ENCODE measurements around the gene LRRC72. TPM values are rescaled to one million over a fixed set of nuclear protein-coding genes. Genes with fewer than 3 reads are reported as not detected.
"Not testable (repeated sequence)": the region's sequence is repeated elsewhere in the genome, so short reads cannot be mapped to it uniquely, and the experiment has no call there.

Gene LRRC72
- total RNA-seq = not detected in 2 replicates
- not detected for polyA plus RNA-seq (2012)

DNA sequence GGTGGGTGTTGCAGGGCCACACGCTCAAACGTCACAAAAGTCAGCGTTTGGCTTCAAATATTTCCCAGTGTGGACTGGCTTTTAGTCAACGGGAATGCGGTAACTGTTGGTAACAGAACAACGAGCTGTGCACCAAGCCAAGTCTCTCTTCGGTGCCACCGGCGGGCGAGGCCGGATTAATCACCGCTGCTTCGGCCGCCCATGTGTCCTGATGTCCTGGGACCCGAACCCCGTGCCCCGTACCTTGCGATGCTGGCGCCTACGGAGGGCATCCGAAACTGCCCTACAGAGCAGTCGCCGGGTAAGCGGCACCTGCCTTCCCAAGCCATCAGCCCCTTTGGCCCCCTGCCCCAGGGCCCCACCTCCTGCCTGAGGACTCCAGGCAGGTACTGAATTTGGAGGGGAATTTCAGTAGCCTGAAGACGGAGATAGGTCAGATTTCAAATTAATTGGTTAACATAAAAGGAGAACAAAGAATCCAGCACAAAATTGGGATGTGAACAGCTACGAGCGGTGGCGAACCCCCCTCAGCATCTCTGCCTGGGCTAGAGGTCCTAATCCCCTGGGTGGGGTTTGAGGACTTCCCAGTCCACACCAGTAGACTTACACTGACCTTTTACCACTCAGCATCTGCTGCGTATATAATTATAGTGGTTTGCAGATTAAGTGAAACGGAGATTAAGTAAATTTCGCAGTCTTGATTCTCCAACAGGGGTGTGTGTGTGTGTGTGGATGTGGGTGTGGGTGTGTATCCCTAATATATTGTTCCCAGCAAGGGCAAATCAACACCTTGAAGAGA is at the start of gene LRRC72:
Gene LRRC72, plus strand, starts transcription at position 84 of the 799 bp plus-strand sequence. Its CDS starts 128 bp downstream, at position 212.
- no peak for DNase-seq (ENCODE audit: low read depth)

DNA sequence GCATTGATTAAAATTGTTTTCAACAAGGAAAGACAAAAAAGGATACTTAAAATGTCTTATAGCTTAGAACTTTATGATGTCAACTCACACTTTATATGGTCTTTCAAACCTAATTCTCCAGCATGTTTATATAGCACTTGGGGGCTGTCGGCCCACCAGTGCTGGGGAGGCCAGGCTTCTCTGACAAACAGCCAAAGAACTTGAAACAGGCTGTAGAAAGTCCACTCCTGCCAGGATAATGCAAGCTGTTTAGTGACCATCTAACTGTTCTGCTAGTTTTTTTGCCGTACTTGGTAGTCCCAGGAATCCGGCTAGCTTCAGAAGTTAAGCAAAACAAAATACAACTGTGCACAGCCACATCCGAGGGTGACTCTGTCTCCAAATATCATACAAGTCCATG is 47.5 kb upstream of the LRRC72 start:
- no peak for DNase-seq (ENCODE audit: low read depth)

DNA sequence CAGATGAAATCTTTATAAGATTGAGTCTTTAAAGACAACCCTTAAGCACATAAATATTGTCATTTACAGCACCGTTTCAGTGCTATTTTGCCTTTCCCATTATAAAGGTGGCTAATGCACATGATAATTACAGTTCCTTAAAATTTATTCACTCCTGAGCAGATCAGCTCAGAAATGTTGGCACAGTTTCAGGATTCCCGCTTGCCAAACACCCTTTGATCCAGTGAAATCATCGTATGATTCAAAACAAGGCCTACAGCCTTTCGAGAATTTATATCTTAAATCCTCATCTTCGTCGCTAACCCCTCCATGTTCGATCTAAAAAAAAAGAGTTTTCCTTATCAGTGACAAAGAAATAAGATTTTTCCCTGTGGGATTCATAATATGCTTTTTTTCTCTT is 47.0 kb upstream of the LRRC72 start:
- no peak for DNase-seq (ENCODE audit: low read depth)

DNA sequence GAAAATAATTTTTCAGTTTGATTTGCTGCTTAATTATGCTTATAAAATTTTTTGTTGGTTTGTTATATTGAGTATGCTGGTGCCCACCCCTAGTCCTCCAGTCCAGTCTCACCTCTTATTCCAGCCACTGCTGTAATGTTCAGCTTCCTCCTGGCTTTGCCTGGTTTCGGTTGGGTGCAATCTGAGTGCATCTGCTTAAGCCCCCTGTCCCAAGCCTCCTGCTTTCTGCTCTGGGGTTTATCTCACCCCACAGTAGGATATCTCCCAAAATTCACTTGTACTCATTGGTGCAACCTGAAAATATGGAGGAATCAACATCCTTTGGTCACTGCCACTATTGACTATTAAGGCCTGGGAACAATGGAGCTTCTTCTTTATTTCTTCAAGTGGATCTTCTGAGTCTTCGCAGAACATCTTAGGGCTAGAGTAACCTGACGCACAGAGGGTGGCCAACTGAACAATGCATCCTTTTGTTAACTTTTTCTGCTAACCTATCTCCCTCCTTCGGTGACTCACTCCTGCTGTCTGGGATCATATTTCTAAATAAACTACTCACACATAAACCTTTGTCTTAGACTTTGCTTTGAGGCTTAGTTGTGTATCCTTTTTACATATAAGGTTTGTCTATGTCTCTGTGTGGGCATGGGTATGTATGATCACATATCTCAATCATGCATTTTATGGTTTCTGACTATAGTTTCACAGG is 42.0 kb upstream of the LRRC72 start:
- DNase-seq (ENCODE audit: low read depth) = peak; percentile 37

DNA sequence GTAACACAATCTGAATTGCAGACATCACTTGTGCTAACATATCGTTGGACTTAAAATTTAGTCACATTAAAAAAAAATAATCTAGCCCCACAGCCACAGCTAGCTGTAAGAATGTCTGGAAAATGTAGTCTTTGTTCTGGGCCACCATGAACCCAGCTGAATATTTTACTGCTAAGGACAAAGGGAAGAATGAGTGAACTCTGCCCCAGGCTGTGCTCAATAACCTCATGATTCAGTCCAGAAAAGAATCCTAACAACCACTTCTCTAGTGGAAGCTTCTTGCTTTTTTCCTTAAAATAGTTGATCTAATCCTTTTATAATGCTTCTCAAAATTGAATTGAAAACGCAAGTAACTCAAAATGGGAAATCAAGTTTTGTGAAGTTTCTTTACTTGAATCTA is 35.5 kb upstream of the LRRC72 start:
- DNase-seq (ENCODE audit: low read depth) = no peak

DNA sequence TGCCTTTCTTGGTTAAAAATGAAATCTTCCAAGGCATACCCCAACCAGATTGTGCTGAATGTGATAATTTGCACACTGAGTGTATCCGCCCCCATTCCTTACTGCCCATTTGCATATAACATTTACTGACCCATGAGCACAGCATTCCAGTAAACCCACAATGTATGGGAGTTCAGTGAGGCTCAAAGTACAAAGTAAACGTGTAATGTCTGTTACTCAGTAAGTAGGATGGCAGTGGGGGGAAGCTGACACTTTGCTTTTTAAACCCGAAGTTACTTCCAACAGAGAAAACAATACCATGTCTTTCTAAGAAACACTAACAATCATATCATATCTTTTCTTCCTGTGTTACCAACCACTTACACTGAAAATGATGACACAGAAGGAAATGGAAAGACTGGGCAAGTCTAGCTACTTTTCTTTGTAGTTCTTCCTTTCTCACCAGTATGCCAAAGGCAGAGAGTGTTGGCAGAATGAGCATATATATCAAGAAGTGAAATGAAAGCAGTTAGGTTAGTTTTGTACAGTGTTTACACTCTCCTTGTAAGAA is 34.0 kb upstream of the LRRC72 start:
- DNase-seq (ENCODE audit: low read depth) = no peak

DNA sequence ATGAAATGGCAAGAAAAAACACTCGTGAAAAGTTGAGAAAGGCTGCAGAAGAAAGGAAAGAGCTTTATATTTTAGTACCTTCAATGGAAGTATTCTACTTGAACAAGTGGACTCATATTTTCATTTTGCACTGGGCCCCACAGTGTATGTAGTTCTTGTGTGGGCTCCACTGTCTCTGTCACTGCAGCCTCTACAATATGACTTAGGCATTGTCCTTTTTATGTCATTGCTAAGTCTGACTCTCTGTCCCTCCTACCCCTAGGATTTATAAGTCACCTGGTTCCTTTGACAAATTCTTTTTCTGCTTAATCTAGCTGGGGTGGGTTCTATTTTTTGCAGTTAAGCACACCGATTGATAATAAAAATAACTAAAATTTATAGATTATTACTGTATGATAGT is 33.4 kb upstream of the LRRC72 start:
- DNase-seq (ENCODE audit: low read depth) = no peak

DNA sequence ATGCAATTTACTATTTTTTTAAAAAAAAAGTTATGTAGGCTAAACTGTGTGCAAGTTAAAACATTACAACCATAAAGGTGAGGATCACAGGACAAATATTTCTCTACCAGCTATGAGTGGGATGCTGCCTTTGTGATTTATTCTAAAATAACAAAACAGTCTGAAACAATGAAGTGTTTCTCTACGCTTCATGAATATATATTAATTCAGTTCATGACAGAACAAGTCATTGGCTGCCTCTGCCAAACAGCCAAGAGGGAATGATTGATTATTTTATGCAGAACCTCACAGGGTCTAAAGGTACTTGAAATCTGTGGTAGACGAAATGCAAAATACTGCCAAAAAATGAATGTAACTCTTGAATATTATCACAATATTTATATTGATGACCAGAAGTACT is 32.1 kb upstream of the LRRC72 start:
- no peak for DNase-seq (ENCODE audit: low read depth)

DNA sequence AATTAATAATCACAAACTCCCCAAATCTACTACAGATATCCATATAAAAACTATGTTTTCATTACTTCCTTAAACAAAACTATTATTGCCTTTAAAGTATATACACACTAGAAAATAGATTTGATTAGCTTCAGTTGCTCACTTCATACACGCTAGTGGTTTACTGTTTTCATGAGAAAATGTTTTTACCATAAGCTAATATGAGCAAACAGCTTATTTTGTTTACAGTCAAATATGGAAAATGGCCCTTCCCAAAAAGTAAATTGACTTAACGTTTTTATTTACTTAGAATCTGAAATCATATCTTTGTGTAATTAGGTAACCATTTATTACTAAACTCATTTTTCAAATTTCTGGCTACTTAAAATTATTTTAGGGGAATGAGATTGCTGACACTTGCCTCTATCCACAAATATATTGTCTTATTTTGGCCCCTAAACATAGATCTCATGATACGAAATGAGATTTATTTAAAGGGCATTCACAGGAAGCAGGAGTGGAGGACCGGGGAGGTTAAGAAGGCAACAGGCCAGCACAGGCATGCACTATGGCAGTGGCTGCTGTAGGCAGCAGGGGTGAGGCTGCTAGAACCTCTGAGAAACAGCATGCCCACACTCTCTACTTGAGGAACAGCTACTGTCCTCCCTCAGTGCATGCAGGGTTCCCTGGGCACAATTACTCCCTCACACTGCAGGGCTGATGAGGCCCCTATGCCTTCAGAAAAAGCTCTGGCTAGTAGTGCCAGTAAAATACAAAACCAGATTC is 31.5 kb upstream of the LRRC72 start:
- no peak for DNase-seq (ENCODE audit: low read depth)

DNA sequence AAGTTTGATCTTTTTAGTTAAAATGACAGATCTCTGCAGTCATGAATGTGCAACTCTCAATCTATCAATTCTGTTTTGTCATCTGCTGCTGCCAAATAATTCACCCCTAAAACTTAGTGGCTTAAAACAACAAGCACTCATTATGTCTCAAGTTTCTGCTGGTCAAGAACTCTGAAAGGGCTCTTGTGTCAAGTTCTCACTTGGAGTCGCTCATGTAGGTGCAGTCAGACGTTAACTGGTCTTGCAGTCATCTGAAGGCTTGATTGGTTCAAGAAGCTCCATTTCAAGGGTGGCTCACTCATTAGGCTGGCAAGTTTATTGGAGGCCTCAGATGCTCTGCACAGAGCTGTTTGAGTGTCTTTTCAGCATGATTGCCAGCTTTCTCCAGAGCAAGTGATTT is 28.5 kb upstream of the LRRC72 start:
- DNase-seq (ENCODE audit: low read depth) = no peak

DNA sequence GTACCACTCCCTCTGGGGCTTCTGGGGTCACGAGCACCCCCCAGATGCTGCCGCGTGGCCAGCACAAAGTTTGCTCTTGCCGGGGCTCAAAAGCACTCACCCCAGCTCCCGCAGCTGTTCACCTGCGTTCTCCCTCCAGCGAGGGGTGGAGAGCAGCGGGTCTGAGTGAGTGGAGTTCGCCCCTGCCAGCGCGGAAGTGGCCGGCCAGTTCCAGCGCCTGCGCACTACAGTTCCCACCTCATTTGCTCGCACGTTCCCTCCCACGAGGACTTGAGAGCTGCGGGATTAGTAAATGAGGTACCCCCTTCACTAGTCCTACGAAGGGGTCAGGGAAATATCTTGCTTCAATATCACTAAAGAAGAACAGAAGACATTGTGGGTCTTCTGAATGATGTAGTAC is 24.3 kb upstream of the LRRC72 start:
- DNase-seq (ENCODE audit: low read depth) = no peak

DNA sequence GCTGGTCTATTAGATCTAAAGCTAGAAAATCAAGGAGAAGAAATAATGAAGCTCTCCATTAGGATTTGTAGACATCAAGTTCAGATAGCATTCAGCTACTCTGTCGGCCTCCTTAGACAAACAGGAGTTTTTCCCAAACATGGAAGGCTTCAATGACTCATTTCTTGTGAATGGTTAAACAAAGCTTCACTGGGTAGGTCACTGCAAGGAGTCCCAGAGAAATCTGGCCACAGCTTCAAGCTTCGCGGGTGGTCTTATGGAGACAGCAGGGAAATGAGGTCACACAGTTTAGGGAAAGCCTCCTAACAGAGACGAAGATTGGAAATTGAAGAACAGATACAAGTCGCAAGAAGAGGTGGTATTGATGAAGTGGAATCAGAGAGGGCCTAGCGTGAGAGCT is 22.6 kb upstream of the LRRC72 start:
- DNase-seq (ENCODE audit: low read depth) = no peak

DNA sequence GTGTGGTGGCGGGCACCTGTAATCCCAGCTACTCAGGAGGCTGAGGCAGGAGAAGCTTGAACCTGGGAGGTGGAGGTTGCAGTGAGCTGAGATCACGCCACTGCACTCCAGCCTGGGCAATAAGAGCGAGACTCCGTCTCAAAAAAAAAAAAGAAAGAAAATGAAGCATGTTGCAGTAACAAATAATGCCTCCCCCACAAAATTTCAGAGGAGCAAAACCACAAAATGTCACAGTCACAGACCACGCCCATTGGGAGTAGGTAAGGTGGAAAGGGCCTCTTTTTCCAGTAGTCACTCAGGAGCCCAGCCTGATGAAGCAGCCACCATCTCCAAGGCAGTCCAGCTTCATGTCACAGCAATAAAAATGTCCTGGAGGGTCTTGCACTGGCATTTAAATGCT is 20.2 kb upstream of the LRRC72 start:
- not testable (repeated sequence) for DNase-seq (ENCODE audit: low read depth)

DNA sequence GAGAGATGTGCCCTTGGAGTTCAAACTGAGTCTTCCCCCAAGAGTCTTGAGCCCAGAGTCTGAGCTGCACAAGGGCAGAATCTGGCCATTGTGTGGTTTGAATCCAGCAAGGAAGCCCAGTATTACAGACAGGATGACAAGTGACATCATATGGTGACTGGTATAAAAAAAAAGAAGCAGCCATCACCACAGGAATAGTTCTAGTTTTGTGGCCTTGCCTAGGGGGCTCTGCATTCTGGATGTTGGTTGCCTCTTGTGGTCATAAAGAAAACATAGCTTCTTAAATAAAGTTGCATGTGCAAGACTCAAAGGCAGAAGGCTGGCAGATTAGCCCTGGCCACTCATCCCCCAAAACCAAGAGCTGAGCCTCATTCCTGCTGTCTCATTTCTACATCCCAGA is 16.8 kb upstream of the LRRC72 start:
- DNase-seq (ENCODE audit: low read depth) = peak; percentile 17

DNA sequence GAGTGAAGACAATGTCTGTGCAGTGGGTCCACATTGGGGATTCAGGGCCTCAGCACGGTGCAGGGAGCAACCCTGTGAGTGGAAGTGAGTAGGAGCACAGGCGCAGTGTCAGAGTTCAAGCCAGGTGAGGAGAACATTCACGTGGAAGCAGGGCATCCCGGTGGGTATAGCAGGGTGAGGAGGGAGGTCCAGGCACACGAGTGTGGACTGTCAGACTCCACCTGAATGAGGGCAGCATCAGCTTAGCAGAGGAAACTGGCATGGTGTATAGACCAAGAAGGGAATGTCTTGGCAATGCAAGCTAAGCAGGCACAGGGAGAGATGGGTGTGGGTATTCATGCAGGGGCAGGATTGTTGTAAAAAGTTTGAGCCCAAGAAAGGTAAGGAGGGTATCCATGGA is 15.3 kb upstream of the LRRC72 start:
- DNase-seq (ENCODE audit: low read depth) = no peak

DNA sequence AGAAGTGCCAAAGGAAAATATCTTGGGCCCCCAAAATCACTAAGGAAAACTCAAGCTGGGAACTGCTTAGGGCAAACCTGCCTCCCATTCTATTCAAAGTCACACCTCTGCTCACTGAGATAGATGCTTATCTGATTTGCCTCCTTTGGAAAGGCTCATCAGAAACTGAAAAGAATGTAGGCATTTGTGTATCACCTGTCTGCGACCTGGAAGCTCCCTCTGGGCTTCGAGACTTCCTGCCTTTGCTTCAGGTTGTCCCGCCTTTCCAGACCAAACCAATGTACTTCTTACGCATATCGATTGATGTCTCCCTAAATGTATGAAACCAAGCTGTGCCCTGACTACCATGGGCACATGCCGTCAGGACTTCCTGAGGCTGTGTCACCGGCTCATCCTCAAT is 14.5 kb upstream of the LRRC72 start:
- DNase-seq (ENCODE audit: low read depth) = no peak

DNA sequence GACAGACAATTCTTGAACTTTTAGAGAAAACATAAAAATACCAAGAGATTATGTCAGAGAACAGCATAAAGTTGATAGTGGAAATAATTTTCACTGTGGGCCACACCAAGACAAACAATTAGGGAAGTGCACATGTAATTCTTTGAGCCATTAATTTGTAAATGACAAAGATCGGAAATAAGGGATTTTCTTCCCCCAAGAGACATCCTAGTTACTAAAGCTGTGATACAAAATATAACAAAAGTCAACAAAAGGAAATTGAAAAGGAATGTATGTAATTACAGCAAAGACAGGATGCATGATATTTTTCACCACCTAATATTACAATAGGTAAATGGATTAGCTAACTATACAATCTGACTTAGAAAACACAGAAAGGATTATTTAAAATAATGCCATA is 12.4 kb upstream of the LRRC72 start:
- DNase-seq (ENCODE audit: low read depth) = no peak

DNA sequence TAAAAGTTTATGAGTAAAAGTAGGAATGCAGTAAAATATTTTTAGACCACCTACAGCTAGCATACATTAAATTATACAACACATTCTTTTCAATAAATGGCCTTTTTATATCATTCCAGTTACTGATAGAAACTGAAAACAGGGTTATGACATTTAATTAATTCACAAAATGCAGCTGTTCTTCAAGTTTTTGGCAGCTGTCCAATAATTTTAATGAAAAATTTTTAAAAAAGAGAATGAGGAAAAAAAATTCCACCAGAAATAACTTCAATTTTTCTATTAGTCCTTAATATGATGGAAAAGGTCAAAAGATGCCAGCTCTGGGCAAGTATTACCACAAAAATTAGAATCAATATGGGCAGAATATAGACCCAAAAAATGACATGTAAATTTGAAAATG is 11.9 kb upstream of the LRRC72 start:
- peak; percentile 10 for DNase-seq (ENCODE audit: low read depth)

DNA sequence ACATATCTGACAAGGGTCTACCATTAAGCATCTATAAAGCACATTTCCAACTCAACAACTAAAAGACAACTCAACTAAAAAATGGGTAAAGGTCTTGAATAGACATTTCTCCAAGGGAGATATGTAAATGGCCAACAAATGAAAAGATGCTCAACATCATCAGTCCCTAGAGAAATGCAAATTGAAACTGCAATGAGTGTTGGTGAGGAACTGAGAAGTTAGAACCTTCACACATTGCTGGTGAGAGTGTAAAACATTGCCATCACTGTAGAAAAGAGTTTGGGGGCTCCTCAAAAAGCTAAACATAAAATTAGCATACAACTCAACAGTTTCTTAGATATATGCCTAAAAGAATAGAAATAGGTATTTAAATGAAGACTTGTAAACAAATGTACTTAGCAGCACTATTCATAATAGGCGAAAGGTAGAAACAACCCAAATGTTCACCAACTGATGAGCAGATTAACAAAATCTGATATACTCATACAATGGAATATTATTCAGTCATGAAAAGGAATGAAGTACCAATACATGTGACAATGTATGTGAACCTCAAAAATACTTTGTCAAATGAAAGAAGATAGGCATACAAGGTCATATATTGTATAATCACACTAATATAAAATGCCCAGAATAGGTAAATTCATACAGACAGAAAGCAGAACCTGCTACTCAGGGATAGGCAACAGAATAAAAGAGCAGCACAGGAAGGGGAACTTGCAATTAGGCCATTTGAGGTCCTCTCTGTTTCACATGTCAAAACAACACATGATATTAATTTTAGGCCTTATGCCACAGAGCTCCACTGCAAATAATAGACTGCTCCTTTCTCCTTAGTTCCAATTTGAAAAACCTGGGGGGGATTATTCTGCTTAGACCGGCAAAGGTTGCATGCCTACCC is 10.6 kb upstream of the LRRC72 start:
- no peak for DNase-seq (ENCODE audit: low read depth)

DNA sequence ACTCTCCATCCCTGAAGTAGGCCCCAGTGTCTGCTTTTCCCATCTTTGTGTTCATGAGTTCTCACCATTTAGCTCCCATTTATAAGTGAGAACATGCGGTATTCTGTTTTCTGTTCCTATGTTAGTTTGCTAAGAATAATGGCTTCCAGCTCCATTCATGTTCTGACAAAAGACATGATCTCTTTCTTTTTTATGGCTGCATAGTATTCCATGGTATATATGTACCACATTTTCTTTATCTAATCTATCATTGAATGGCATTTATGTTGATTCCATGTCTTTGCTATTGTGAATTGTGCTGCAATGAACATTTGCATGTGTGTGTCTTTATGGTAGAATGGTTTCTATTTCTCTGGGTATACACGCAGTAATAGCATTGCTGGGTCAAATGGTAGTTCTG is 6.6 kb upstream of the LRRC72 start:
- not testable (repeated sequence) for DNase-seq (ENCODE audit: low read depth)

DNA sequence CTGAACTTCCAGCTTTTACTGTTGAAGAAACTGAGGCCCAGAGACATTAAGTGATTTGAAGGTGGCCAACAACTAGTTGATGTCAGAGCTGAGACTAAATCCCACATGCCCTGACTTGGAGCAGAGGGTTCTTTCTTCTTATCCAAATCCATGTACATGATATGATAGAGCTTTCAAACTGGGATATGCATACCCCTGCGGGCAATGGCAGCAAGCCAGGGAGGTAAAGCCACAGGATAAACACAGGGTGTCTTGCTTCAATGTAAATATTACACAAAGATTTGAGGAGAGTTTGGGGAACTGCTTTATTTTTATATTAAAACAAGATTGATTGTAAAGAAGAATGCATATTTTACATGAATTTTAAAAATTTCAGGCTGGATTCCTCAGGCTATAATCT is 2.3 kb upstream of the LRRC72 start:
- no peak for DNase-seq (ENCODE audit: low read depth)
